HCT116 (cell line): ENCODE results near the gene NUFIP2. TPM values are rescaled to one million over a fixed set of nuclear protein-coding genes. Genes with fewer than 3 reads are reported as not detected.
A peak's percentile ranks its signal among the peaks of the same experiment; 100 is the strongest.

Experiments used
- ATAC-seq: fragments of 200-7000 bp; cut with Tn5 transposase; 2 replicates; pipeline ENCODE4 v1.9.1; 2020; ENCODE audit warnings: mild to moderate bottlenecking, moderate library complexity
- BruUV-seq: library from RNA; stranded (reverse); fragments of 400-500 nt; replicated peaks from 2 replicates; lab custom pipeline; 2021; lab: Mats Ljungman, UMichigan
- CTCF ChIA-PET: fragments of 300-600 bp; sonication (Branson Sonifier 250); formaldehyde crosslinking; loops from one replicate; lab custom pipeline; 2021; ENCODE audit warnings: antibody characterized with exemption; lab: Charles Lee
- POLR2A ChIA-PET: fragments of 300-600, 350-600 bp; sonication (Branson Sonifier 250); formaldehyde crosslinking; loops from one replicate; lab custom pipeline; 2021; ENCODE audit warnings: antibody characterized with exemption; lab: Charles Lee
- RAD21 ChIA-PET, 2 experiments: fragments of 300-600 bp; sonication (Branson Sonifier 250); formaldehyde crosslinking; loops; one replicate each; lab custom pipeline; 2023; ENCODE audit warnings: low total read pairs in 2 of 2; ENCODE audit not compliant: uncharacterized antibody in 2 of 2, unreplicated experiment in 2 of 2, low non-redundant PET in 1 of 2; lab: Charles Lee
- DNase-seq: peaks from one replicate; pipeline ENCODE4 v3.0.0-alpha.2; 2010; ENCODE audit warnings: low read depth, low spot score
- H2AFZ ChIP-seq: fragments of 200-600 bp; shearing (Covaris generic), sonication (generic); 2 replicates; pipeline ENCODE4 v1.6.1; 2017; ENCODE audit warnings: low read depth, mixed run types, mixed read lengths, antibody characterized with exemption, low read length; ENCODE audit not compliant: poor library complexity, severe bottlenecking
- H3K27ac ChIP-seq: 2 replicates; pipeline ENCODE4 v1.5.1; 2012; ENCODE audit warnings: low read depth, low read length
- H3K27me3 ChIP-seq: fragments of 200-600 bp; sonication (generic); 2 replicates; pipeline ENCODE4 v1.6.1; 2016; ENCODE audit warnings: mixed run types, low read length, mixed read lengths; ENCODE audit not compliant: insufficient read depth
- H3K36me3 ChIP-seq, 2 experiments: fragments of 200-500 bp in 1 of 2; fragments of 200-600 bp in 1 of 2; sonication (Bioruptor generic) in 1 of 2; sonication (generic) in 1 of 2; 2 replicates each; pipeline versions ENCODE4 v1.5.1 to v1.6.1; 2014 to 2016; ENCODE audit warnings: low read length in 2 of 2, inconsistent platforms in 1 of 2, mixed read lengths in 1 of 2, mixed run types in 1 of 2; ENCODE audit not compliant: insufficient read depth in 2 of 2, control insufficient read depth in 1 of 2
- H3K4me1 ChIP-seq, 2 experiments: fragments of 200-600 bp in 1 of 2; sonication (generic) in 1 of 2; 2 replicates each; pipeline versions ENCODE4 v1.5.1 to v1.6.1; 2012 to 2017; ENCODE audit warnings: low read length in 2 of 2, inconsistent platforms in 1 of 2, mild to moderate bottlenecking in 1 of 2, mixed read lengths in 1 of 2, mixed run types in 1 of 2, moderate library complexity in 1 of 2; ENCODE audit not compliant: insufficient read depth in 2 of 2, control insufficient read depth in 1 of 2
- H3K4me2 ChIP-seq: fragments of 200-600 bp; sonication (generic); 2 replicates; pipeline ENCODE4 v1.6.1; 2017; ENCODE audit warnings: mixed run types, low read length, mixed read lengths
- H3K4me3 ChIP-seq, 2 experiments: fragments of 200-600 bp in 1 of 2; sonication (generic) in 1 of 2; replicated peaks in 1 of 2; 2 replicates each; pipeline ENCODE4 v1.5.1; 2011 to 2016; ENCODE audit warnings: low read length in 2 of 2, control low read depth in 1 of 2, low read depth in 1 of 2, mild to moderate bottlenecking in 1 of 2, mixed read lengths in 1 of 2, mixed run types in 1 of 2
- H3K79me2 ChIP-seq: fragments of 200-600 bp; sonication (generic); 2 replicates; pipeline ENCODE4 v1.6.1; 2017; ENCODE audit warnings: mild to moderate bottlenecking, mixed run types, low read length, moderate library complexity, mixed read lengths; ENCODE audit not compliant: insufficient read depth
- H3K9ac ChIP-seq: fragments of 200-600 bp; sonication (generic); 2 replicates; pipeline ENCODE4 v1.6.1; 2016; ENCODE audit warnings: low read length, mixed read lengths
- H3K9me2 ChIP-seq: fragments of 200-600 bp; sonication (generic), shearing (Covaris generic); 2 replicates; pipeline ENCODE4 v1.6.1; 2017; ENCODE audit warnings: mixed run types, mild to moderate bottlenecking, moderate library complexity; ENCODE audit not compliant: insufficient read depth
- H3K9me3 ChIP-seq, 2 experiments: fragments of 200-500 bp in 1 of 2; fragments of 200-600 bp in 1 of 2; sonication (Bioruptor generic) in 1 of 2; sonication (generic) in 1 of 2; 2 replicates each; pipeline ENCODE4 v1.6.1; 2014 to 2017; ENCODE audit warnings: low read length in 2 of 2, mixed read lengths in 2 of 2, inconsistent platforms in 1 of 2, low read depth in 1 of 2, mild to moderate bottlenecking in 1 of 2, mixed run types in 1 of 2, moderate library complexity in 1 of 2; ENCODE audit not compliant: control insufficient read depth in 1 of 2, insufficient read depth in 1 of 2
- H4K20me1 ChIP-seq: fragments of 200-600 bp; sonication (generic), shearing (Covaris generic); 2 replicates; pipeline ENCODE4 v1.6.1; 2017; ENCODE audit warnings: mixed run types, mild to moderate bottlenecking, moderate library complexity; ENCODE audit not compliant: insufficient read depth
- EGR1 ChIP-seq: IDR thresholded peaks from 2 replicates; pipeline ENCODE4 v1.6.1; 2012; ENCODE audit warnings: low read depth
- POLR2AphosphoS5 ChIP-seq: IDR thresholded peaks from 2 replicates; pipeline ENCODE4 v1.6.1; 2011; ENCODE audit warnings: mild to moderate bottlenecking, low read depth, low read length, moderate library complexity
- SIN3A ChIP-seq: IDR thresholded peaks from 2 replicates; pipeline ENCODE4 v1.6.1; 2012; ENCODE audit warnings: low read depth
- SRF ChIP-seq: IDR thresholded peaks from 2 replicates; pipeline ENCODE4 v1.6.1; 2012; ENCODE audit warnings: low read depth
- TCF7L2 ChIP-seq: IDR thresholded peaks from 2 replicates; pipeline ENCODE4 v1.7.0; 2011; ENCODE audit warnings: borderline replicate concordance, inconsistent platforms; ENCODE audit not compliant: insufficient read depth, insufficient read length; ENCODE audit errors: extremely low read depth
- ZNF274 ChIP-seq: fragments of 200-500 bp; sonication (Bioruptor generic); IDR thresholded peaks from 2 replicates; pipeline ENCODE4 v1.6.1; 2014; ENCODE audit warnings: mild to moderate bottlenecking, low read depth, low read length, inconsistent platforms
- intact Hi-C: fragments of 100-400 bp; cut with micrococcal nuclease; formaldehyde crosslinking; loops from 2 replicates; pipeline ENCODE4 v1.10.0; 2022
- total RNA-seq: library from RNA; stranded (reverse); gene quantifications from one replicate; pipeline ENCODE4 v1.2.1, GENCODE V29; 2021; ENCODE audit not compliant: unreplicated experiment
- TF ChIP-seq, protein P1 (sequence below): IDR thresholded peaks from 2 replicates; pipeline ENCODE4 v1.6.1; 2012
- TF ChIP-seq, protein P2 (sequence below): IDR thresholded peaks from 2 replicates; pipeline ENCODE4 v1.6.1; 2012
- TF ChIP-seq, protein P3 (sequence below): IDR thresholded peaks from 2 replicates; pipeline ENCODE4 v1.6.1; 2012; ENCODE audit warnings: low read depth

NUFIP2 gene
- total RNA-seq, 1 experiment from 2014 or later, result 66.5 TPM

DNA sequence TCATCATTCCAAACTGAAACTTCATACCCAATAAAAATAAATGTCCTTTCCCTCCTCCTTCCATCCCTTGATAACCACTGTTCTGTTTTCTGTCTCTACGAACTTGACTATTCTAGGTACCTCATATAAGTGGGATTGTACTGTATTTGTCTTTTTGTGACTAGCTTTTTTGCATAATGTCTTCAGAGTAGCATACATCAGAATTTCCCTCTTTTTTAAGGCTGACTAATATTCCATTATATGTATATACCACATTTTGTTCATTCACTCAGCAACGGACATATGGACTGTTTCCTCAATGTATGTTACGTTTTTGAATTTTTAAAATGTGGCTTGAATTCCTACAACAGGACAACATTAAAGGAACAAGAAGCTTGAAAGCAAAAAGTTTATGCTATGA lies 1.5 kb upstream of the NUFIP2 start (continued):
- TF ChIP-seq EGR1 (no peak), TCF7L2 (no peak)
- TF ChIP-seq, protein P1, sequence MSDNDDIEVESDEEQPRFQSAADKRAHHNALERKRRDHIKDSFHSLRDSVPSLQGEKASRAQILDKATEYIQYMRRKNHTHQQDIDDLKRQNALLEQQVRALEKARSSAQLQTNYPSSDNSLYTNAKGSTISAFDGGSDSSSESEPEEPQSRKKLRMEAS, result no peak
- TF ChIP-seq, protein P2, sequence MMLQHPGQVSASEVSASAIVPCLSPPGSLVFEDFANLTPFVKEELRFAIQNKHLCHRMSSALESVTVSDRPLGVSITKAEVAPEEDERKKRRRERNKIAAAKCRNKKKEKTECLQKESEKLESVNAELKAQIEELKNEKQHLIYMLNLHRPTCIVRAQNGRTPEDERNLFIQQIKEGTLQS, result no peak

DNA sequence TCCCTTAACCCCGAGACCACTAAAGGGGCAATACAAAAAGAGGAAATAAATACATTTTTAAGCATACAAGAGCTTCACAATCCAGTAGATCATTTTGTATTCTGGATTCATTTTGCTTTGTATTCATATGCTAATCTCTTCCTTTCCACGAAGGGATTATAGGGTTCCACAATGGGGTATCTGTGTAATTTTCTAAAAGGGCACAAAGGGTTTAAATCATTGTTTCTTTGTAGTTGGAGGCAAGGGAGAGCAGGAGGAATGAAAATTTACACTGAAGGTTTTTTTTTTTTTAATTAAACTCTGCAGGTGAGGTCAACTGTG lies 592 bp upstream of the NUFIP2 start:
- ChIA-PET POLR2A (interaction anchor here (0.6 to 1.9 kb wide), 27 partner anchors 9 to 170 kb away, joined by 3 to 14 read pairs (median 4); partner anchors contain the start of gene MYO18A), CTCF (interaction anchor here (0.9 to 1.3 kb wide), 5 partner anchors 75 to 298 kb away, joined by 3 to 5 read pairs (median 4); no protein-coding TSS in a partner anchor), RAD21 (no interaction called here)
- DNase-seq (no peak), ATAC-seq (no peak)
- TSS peak; percentile 98 for BruUV-seq
- Histone ChIP-seq H3K27ac (peak overlapping the region; percentile 97), H3K9ac (peak overlapping the region; percentile 94), H3K27me3 (no peaks in the 10 kb centered on the region), H3K4me2 (peak overlapping the region; percentile 95), H2AFZ (peak overlapping the region; percentile 83), H3K4me3 (peak overlapping the region; percentile 97), H4K20me1 (peaks cover 18% of the 10 kb centered on the region; the same call in 1 of the 2 replicates), H3K9me2 (no peaks in the 10 kb centered on the region), H3K4me1 (peaks cover 11 to 19% of the 10 kb centered on the region in 2 experiments; a peak in 3 of 4 replicates), H3K36me3 (peaks cover 2 to 6% of the 10 kb centered on the region in 2 experiments; a peak in 1 of 4 replicates), H3K9me3 (no peaks in the 10 kb centered on the region), H3K79me2 (peaks cover 43% of the 10 kb centered on the region)
- intact Hi-C loops, result no loop called here
- no peak for TF ChIP-seq SRF
- TF ChIP-seq POLR2AphosphoS5, result no peak
- TF ChIP-seq ZNF274, result no peak
- TF ChIP-seq, protein P3, sequence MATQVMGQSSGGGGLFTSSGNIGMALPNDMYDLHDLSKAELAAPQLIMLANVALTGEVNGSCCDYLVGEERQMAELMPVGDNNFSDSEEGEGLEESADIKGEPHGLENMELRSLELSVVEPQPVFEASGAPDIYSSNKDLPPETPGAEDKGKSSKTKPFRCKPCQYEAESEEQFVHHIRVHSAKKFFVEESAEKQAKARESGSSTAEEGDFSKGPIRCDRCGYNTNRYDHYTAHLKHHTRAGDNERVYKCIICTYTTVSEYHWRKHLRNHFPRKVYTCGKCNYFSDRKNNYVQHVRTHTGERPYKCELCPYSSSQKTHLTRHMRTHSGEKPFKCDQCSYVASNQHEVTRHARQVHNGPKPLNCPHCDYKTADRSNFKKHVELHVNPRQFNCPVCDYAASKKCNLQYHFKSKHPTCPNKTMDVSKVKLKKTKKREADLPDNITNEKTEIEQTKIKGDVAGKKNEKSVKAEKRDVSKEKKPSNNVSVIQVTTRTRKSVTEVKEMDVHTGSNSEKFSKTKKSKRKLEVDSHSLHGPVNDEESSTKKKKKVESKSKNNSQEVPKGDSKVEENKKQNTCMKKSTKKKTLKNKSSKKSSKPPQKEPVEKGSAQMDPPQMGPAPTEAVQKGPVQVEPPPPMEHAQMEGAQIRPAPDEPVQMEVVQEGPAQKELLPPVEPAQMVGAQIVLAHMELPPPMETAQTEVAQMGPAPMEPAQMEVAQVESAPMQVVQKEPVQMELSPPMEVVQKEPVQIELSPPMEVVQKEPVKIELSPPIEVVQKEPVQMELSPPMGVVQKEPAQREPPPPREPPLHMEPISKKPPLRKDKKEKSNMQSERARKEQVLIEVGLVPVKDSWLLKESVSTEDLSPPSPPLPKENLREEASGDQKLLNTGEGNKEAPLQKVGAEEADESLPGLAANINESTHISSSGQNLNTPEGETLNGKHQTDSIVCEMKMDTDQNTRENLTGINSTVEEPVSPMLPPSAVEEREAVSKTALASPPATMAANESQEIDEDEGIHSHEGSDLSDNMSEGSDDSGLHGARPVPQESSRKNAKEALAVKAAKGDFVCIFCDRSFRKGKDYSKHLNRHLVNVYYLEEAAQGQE, result no peak
- no peak for TF ChIP-seq SIN3A
